OCI-LY1 (cell line): ENCODE measurements around the gene FIZ1.
A peak's percentile ranks its signal among the peaks of the same experiment; 100 is the strongest.

Experiments
- H2AFZ ChIP-seq: fragments of 200-600 bp; sonication (generic), shearing (Covaris generic); 2 replicates; pipeline ENCODE4 v1.6.0; 2014; ENCODE audit warnings: antibody characterized with exemption, mild to moderate bottlenecking, low read length
- H3F3A ChIP-seq: fragments of 200-600 bp; sonication (generic), shearing (Covaris generic); 2 replicates; pipeline ENCODE4 v1.6.0; 2014; ENCODE audit warnings: mild to moderate bottlenecking, antibody characterized with exemption, low read length, moderate library complexity; ENCODE audit not compliant: insufficient read depth
- H3K27ac ChIP-seq: fragments of 200-600 bp; sonication (generic); 2 replicates; pipeline ENCODE4 v1.5.1; 2014; ENCODE audit warnings: low read length, mixed run types, mild to moderate bottlenecking, low read depth; ENCODE audit not compliant: poor library complexity, severe bottlenecking
- H3K27me3 ChIP-seq: fragments of 200-600 bp; sonication (generic); 2 replicates; pipeline ENCODE4 v1.6.0; 2014; ENCODE audit warnings: antibody characterized with exemption, mild to moderate bottlenecking, low read length, moderate library complexity; ENCODE audit not compliant: insufficient read depth
- H3K36me3 ChIP-seq: fragments of 200-600 bp; sonication (generic); 2 replicates; pipeline ENCODE4 v1.6.1; 2014; ENCODE audit warnings: mild to moderate bottlenecking, antibody characterized with exemption, low read length, moderate library complexity, mixed read lengths; ENCODE audit not compliant: insufficient read depth
- H3K4me1 ChIP-seq: fragments of 200-600 bp; sonication (generic); 2 replicates; pipeline ENCODE4 v1.5.1; 2014; ENCODE audit warnings: mild to moderate bottlenecking, low read length, moderate library complexity; ENCODE audit not compliant: insufficient read depth, severe bottlenecking
- H3K4me2 ChIP-seq: fragments of 200-600 bp; sonication (generic), shearing (Covaris generic); 2 replicates; pipeline ENCODE4 v1.6.1; 2014; ENCODE audit warnings: low read length
- H3K4me3 ChIP-seq: fragments of 200-600 bp; sonication (generic); 2 replicates; pipeline ENCODE4 v1.5.1; 2014; ENCODE audit warnings: low read length, low read depth, mild to moderate bottlenecking, mixed read lengths; ENCODE audit not compliant: poor library complexity, severe bottlenecking
- H3K79me2 ChIP-seq: fragments of 200-600 bp; shearing (Covaris generic); 2 replicates; pipeline ENCODE4 v1.6.1; 2016; ENCODE audit warnings: mixed run types, low read length, mixed read lengths; ENCODE audit not compliant: insufficient read depth
- H3K9ac ChIP-seq: fragments of 200-600 bp; sonication (generic), shearing (Covaris generic); 2 replicates; pipeline ENCODE4 v1.6.1; 2014; ENCODE audit warnings: mild to moderate bottlenecking, low read length, mixed read lengths
- H3K9me2 ChIP-seq: fragments of 200-600 bp; sonication (generic), shearing (Covaris generic); 2 replicates; pipeline ENCODE4 v1.6.1; 2014; ENCODE audit warnings: low read depth, mild to moderate bottlenecking, low read length, mixed read lengths
- H3K9me3 ChIP-seq: fragments of 200-600 bp; shearing (Covaris generic); 2 replicates; pipeline ENCODE4 v1.6.1; 2014; ENCODE audit warnings: low read length, mixed read lengths
- H4K20me1 ChIP-seq: fragments of 200-600 bp; sonication (generic), shearing (Covaris generic); 2 replicates; pipeline ENCODE4 v1.6.0; 2016; ENCODE audit warnings: mild to moderate bottlenecking, low read length; ENCODE audit not compliant: insufficient read depth
- CTCF ChIP-seq: fragments of 200-600 bp; sonication (generic), shearing (Covaris generic); IDR thresholded peaks from 2 replicates; pipeline ENCODE4 v1.5.1; 2017; ENCODE audit warnings: mild to moderate bottlenecking, antibody characterized with exemption, low read length, moderate library complexity, mixed read lengths
- EZH2 ChIP-seq: fragments of 200-600 bp; sonication (generic), shearing (Covaris generic); IDR thresholded peaks from 2 replicates; pipeline ENCODE4 v1.8.0; 2017; ENCODE audit warnings: borderline replicate concordance, mixed run types, mild to moderate bottlenecking, antibody characterized with exemption, low read length, moderate library complexity, mixed read lengths

Gene FIZ1

DNA sequence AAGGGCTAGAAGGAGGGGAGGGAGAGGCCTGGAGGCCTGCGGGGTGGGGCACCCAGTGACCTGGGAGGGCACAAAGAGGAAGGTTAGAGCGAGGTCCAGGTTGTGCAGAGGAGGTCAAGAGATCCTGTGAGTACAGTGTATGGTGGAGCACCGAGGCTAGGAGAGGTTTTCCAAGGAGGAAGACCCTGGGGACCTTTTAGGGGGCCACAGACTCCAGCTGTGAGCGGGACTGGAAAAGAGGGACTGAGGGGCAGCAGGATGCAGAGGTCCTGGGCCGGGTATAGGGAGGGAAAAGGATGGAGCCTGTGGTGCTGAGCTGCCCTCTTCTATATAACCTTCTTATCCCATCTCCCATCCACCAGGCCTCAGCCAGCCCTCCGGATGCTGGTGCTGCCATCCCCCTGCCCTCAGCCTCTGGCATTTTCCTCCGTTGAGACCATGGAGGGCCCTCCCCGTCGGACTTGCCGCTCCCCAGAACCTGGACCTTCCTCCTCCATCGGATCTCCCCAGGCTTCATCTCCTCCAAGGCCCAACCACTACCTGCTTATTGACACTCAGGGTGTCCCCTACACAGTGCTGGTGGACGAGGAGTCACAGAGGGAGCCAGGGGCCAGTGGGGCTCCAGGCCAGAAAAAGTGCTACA lies 45.0 kb upstream of the FIZ1 start:
- no peak overlapping the region for H2AFZ ChIP-seq
- peak overlapping the region; percentile 96 for H3K9ac ChIP-seq
- H3K27me3 ChIP-seq = no peaks in the 10 kb centered on the region
- H3F3A ChIP-seq = peaks cover 9% of the 10 kb centered on the region; the same call in 1 of the 2 replicates
- H3K36me3 ChIP-seq = peaks cover 26% of the 10 kb centered on the region
- no peaks in the 10 kb centered on the region for H3K9me3 ChIP-seq
- H3K79me2 ChIP-seq = peaks cover 10% of the 10 kb centered on the region
- TF ChIP-seq CTCF = no peak
- TF ChIP-seq EZH2 = no peak
- peak overlapping the region; percentile 87 for H3K4me2 ChIP-seq
- H3K4me1 ChIP-seq = peaks cover 67% of the 10 kb centered on the region
- H3K9me2 ChIP-seq = no peaks in the 10 kb centered on the region
- no peaks in the 10 kb centered on the region for H4K20me1 ChIP-seq
- peak overlapping the region; percentile 89 for H3K4me3 ChIP-seq
- peak overlapping the region; percentile 94 for H3K27ac ChIP-seq

- H3K4me1 ChIP-seq = peaks cover 65% of the 10 kb centered on the region
- H3K4me2 ChIP-seq = peak overlapping the region; percentile 87
- peak overlapping the region; percentile 96 for H3K9ac ChIP-seq
- H3K36me3 ChIP-seq = peaks cover 26% of the 10 kb centered on the region
- no peaks in the 10 kb centered on the region for H3K9me3 ChIP-seq
- peak overlapping the region; percentile 94 for H3K27ac ChIP-seq
- H2AFZ ChIP-seq = no peak overlapping the region
- H3K9me2 ChIP-seq = no peaks in the 10 kb centered on the region
- H3F3A ChIP-seq = peaks cover 9% of the 10 kb centered on the region; the same call in 1 of the 2 replicates
- peaks cover 10% of the 10 kb centered on the region for H3K79me2 ChIP-seq
- no peaks in the 10 kb centered on the region for H3K27me3 ChIP-seq
- H4K20me1 ChIP-seq = no peaks in the 10 kb centered on the region
- TF ChIP-seq EZH2 (no peak), CTCF (no peak)
- peak overlapping the region; percentile 89 for H3K4me3 ChIP-seq
Observed at GRCh38 chr19:55643887-55644176, 44.5 kb upstream of the FIZ1 start.

DNA sequence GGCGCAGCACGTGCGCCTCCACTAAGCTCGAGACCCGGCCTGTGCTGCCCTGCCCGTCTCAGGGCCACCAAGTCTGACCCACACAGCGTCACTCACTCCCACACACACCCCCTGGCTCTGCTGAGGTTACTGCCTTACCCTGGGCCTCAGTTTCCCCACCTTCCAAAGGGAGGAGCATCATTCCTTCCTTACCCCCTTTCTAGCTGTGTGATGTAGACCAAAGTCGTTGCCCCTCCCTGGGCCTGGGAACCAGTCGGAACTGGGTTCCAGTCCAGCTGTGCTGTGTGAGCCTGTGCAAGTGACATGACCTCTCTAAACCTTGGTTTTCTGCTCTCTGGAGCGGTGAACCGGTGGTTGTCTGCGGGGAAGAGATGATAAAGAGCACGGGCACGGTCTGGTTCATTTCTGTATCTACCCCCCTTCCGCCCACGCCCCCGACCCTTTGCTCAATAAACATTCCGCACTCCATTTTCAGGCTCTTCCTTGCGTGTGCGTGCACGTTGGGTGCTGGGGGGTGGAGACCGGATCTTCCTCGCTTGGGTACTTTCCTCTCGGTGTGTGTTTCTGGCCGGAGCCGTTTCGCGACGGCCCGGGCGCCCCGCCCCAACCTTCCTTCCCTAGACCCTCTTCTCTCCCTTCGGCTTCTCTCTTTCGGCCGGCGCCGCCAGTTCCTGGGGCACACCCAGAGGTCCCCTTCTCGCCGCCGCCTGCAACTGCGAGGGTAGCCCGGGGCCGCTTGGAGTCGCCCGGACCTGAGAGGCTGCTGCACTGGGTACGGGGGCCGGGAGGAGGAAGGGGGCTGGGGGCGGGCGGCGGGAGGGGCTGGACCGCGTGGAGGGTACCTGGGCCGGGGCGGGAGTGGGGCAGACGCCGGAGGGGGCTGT lies 43.9 kb upstream of the FIZ1 start, which contains the start of gene ZNF581:
Gene ZNF581, plus strand, starts transcription at position 647 of the 884 bp plus-strand sequence. CDS start 923 bp downstream, outside the sequence.
- peaks cover 10% of the 10 kb centered on the region for H3K79me2 ChIP-seq
- H3F3A ChIP-seq = peaks cover 9% of the 10 kb centered on the region; the same call in 1 of the 2 replicates
- H4K20me1 ChIP-seq = no peaks in the 10 kb centered on the region
- no peaks in the 10 kb centered on the region for H3K27me3 ChIP-seq
- H3K9me2 ChIP-seq = no peaks in the 10 kb centered on the region
- H3K4me3 ChIP-seq = peak within 1 kb of the TSS; percentile 89
- peak within 1 kb of the TSS; percentile 94 for H3K27ac ChIP-seq
- H3K9ac ChIP-seq = peak within 1 kb of the TSS; percentile 96
- H3K36me3 ChIP-seq = peaks cover 26% of the 10 kb centered on the region
- H2AFZ ChIP-seq = no peak within 1 kb of the TSS
- TF ChIP-seq EZH2 = no peak
- TF ChIP-seq CTCF = no peak
- peak within 1 kb of the TSS; percentile 87 for H3K4me2 ChIP-seq
- H3K9me3 ChIP-seq = no peaks in the 10 kb centered on the region
- H3K4me1 ChIP-seq = peaks cover 60% of the 10 kb centered on the region
